Endodermal cell (in vitro differentiated cells): ENCODE data around the gene ALKBH5. TPM values are rescaled to one million over a fixed set of nuclear protein-coding genes. Genes with fewer than 3 reads are reported as not detected.

Experiments used
- DNase-seq: peaks from one replicate; pipeline ENCODE4 v3.0.0-alpha.2; 2017
- H3K27ac ChIP-seq: 2 replicates; pipeline ENCODE4 v1.5.1; 2013; ENCODE audit warnings: mild to moderate bottlenecking, low read depth, low read length, moderate library complexity
- H3K27me3 ChIP-seq: 2 replicates; pipeline ENCODE4 v1.6.1; 2013; ENCODE audit warnings: mild to moderate bottlenecking, low read length, moderate library complexity; ENCODE audit not compliant: insufficient read depth, control insufficient read depth, poor library complexity, severe bottlenecking
- H3K36me3 ChIP-seq: 2 replicates; pipeline ENCODE4 v1.7.0; 2013; ENCODE audit warnings: mild to moderate bottlenecking, low read length, moderate library complexity; ENCODE audit not compliant: control insufficient read depth, insufficient read depth
- H3K4me1 ChIP-seq: one replicate; pipeline ENCODE4 v1.7.0; 2013; ENCODE audit warnings: low read length; ENCODE audit not compliant: control insufficient read depth, insufficient read depth
- H3K4me3 ChIP-seq: 2 replicates; pipeline ENCODE4 v1.5.1; 2013; ENCODE audit warnings: mild to moderate bottlenecking, low read length, moderate library complexity
- H3K9ac ChIP-seq: 2 replicates; pipeline ENCODE4 v1.6.1; 2013; ENCODE audit warnings: mild to moderate bottlenecking, low read length, moderate library complexity; ENCODE audit not compliant: poor library complexity, severe bottlenecking; ENCODE audit errors: extremely low read depth
- H3K9me3 ChIP-seq: 2 replicates; pipeline ENCODE4 v1.6.1; 2013; ENCODE audit warnings: mild to moderate bottlenecking, low read length, moderate library complexity; ENCODE audit not compliant: control insufficient read depth
- H3K27ac Mint-ChIP-seq: 2 replicates; pipeline ENCODE4 v1.8.0; 2020; ENCODE audit warnings: mixed read lengths
- H3K27me3 Mint-ChIP-seq: 2 replicates; pipeline ENCODE4 v1.8.0; 2021; ENCODE audit warnings: mild to moderate bottlenecking, mixed read lengths; ENCODE audit not compliant: insufficient read depth
- H3K36me3 Mint-ChIP-seq: 2 replicates; pipeline ENCODE4 v1.8.0; 2020; ENCODE audit warnings: low read depth, mixed read lengths
- H3K4me1 Mint-ChIP-seq: 2 replicates; pipeline ENCODE4 v1.8.0; 2020; ENCODE audit warnings: mixed read lengths
- H3K4me3 Mint-ChIP-seq: 2 replicates; pipeline ENCODE4 v1.8.0; 2020; ENCODE audit warnings: mild to moderate bottlenecking, moderate library complexity, mixed read lengths
- H3K9me3 Mint-ChIP-seq: 2 replicates; pipeline ENCODE4 v1.8.0; 2020; ENCODE audit warnings: mild to moderate bottlenecking, mixed read lengths
- WGBS, 2 experiments: methylation state at CpG; one replicate each; pipeline versions ENCODE4 v1.1.5 to v1.1.7; 2013; ENCODE audit warnings: missing lambda C conversion rate in 2 of 2, mixed read lengths in 1 of 2; ENCODE audit not compliant: insufficient coverage in 1 of 2, insufficient read length in 1 of 2; 5-methylcytosine and 5-hydroxymethylcytosine counted together
- total RNA-seq, 2 donors: library from RNA; stranded (reverse); fragmentation: NEBNext Ultra II Directional in 1 of 2; extraction: Animal tissue kit (Norgen Biotek cat#: 25700) in 1 of 2; gene quantifications; 2 replicates in 1 of 2; 3 replicates in 1 of 2; pipeline ENCODE4 v1.2.1, GENCODE V29; 2021
- TF ChIP-seq, protein P1 (sequence below): fragments of 200-600 bp; sonication (generic); conservative IDR thresholded peaks from 2 replicates; pipeline ENCODE4 v1.5.0; 2021; ENCODE audit warnings: antibody characterized with exemption, mild to moderate bottlenecking

ALKBH5 gene
- total RNA-seq, 2 donors from 2014 or later, result 64.1 to 80.9 TPM

DNA sequence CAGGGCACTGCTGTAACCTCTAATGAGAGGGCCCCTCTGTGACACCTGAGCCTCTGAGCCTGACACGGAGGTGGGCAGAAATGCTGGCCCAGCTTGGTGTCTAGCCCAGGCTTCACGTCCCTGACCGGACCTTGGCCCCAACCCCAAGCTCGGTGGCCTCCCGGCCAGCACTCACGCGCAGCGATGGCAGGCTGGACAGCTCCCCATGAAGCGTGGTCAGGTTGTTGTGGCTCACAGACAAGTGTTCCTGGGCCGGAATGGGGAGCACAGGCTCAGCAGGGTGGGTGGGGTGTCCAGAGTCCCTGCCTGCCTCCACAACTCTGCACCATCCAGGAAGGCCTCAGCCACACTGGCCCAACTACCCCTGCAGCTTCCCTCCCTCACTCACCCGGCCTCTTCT is 72.7 kb downstream of the ALKBH5 start:
- peaks cover 17% of the 10 kb centered on the region for H3K4me1 Mint-ChIP-seq
- TF ChIP-seq, protein P1, sequence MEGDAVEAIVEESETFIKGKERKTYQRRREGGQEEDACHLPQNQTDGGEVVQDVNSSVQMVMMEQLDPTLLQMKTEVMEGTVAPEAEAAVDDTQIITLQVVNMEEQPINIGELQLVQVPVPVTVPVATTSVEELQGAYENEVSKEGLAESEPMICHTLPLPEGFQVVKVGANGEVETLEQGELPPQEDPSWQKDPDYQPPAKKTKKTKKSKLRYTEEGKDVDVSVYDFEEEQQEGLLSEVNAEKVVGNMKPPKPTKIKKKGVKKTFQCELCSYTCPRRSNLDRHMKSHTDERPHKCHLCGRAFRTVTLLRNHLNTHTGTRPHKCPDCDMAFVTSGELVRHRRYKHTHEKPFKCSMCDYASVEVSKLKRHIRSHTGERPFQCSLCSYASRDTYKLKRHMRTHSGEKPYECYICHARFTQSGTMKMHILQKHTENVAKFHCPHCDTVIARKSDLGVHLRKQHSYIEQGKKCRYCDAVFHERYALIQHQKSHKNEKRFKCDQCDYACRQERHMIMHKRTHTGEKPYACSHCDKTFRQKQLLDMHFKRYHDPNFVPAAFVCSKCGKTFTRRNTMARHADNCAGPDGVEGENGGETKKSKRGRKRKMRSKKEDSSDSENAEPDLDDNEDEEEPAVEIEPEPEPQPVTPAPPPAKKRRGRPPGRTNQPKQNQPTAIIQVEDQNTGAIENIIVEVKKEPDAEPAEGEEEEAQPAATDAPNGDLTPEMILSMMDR, result no peak
- Histone ChIP-seq H3K9ac (no peak overlapping the region), H3K36me3 (peaks cover 54% of the 10 kb centered on the region), H3K4me1 (peaks cover 9% of the 10 kb centered on the region), H3K9me3 (no peaks in the 10 kb centered on the region), H3K4me3 (no peak overlapping the region), H3K27me3 (no peaks in the 10 kb centered on the region), H3K27ac (no peak overlapping the region)
- H3K27ac Mint-ChIP-seq, result no peak overlapping the region
- no peaks in the 10 kb centered on the region for H3K27me3 Mint-ChIP-seq
- H3K36me3 Mint-ChIP-seq, result peaks cover 45% of the 10 kb centered on the region
- DNase-seq, result no peak
- H3K4me3 Mint-ChIP-seq, result no peak overlapping the region
- H3K9me3 Mint-ChIP-seq, result no peaks in the 10 kb centered on the region
- WGBS, 2 experiments, result 92 to 93% methylated on average over 8 to 11 of the region's 11 CpGs

DNA sequence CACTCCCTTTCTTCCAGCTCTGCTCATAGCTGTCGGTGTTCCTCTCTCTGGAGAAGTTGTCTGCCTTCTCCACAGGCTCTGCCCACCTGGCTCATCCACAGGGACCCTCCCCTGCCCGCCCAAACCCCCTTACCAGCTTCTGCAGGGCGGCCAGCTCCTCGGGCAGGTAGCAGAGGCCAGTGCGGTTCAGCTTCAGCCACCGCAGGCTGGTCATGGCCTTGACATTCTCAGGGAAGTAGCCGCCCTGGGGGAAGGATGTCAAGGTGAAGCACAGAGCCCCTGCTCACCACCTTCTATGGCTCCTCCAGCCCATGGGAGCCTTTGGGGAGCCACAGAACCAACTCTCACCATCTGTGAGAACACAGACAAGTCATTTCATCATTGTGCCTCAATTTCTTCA is 73.1 kb downstream of the ALKBH5 start:
- H3K9me3 Mint-ChIP-seq, result no peaks in the 10 kb centered on the region
- DNase-seq, result no peak
- Histone ChIP-seq H3K4me3 (peak overlapping the region; percentile 86), H3K9me3 (no peaks in the 10 kb centered on the region), H3K36me3 (peaks cover 50% of the 10 kb centered on the region), H3K27me3 (no peaks in the 10 kb centered on the region), H3K9ac (peak overlapping the region; percentile 70), H3K4me1 (peaks cover 14% of the 10 kb centered on the region), H3K27ac (no peak overlapping the region)
- peaks cover 21% of the 10 kb centered on the region for H3K4me1 Mint-ChIP-seq
- TF ChIP-seq, protein P1, result no peak
- H3K27me3 Mint-ChIP-seq, result no peaks in the 10 kb centered on the region
- peaks cover 40% of the 10 kb centered on the region for H3K36me3 Mint-ChIP-seq
- H3K27ac Mint-ChIP-seq, result peak overlapping the region; percentile 97
- H3K4me3 Mint-ChIP-seq, result peak overlapping the region; percentile 92
- 92 to 100% methylated on average over 1 to 7 of the region's 7 CpGs for WGBS, 2 experiments

DNA sequence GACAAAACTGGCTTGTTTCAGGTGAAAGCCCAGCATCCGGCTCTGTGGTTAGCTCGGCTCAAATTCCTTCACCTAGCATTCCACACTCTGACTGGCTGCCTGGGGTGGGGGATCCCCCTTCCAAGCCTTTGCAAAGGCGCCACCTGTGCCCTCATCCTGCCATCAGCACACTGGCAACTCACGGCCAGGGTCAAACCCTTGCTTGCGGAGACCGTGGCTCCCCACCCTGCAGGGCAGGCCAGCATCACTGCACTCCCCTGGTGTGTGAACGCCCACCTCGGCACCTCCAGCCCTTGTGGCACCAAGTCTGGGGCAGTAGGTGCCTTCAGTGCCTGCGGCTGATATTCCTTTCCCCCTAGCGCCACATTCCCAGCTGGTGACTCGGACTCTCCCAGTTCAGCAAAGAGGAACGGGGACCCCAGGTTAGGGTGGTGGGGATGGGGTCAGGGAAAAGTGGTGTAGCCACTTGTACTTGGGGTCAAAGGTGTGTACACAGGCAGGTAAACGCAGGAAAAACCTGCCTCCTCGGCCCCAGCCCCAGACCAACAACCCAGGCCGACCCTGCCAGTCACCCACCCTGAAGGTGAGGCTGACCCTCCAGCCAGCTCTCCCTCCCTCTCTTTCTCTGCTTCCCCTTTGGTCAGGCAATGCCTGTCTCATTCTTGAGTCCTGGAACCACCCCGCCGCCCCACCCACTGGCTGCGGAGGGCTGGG is 73.8 kb downstream of the ALKBH5 start:
- Histone ChIP-seq H3K27ac (no peak overlapping the region), H3K36me3 (peaks cover 44% of the 10 kb centered on the region), H3K9me3 (no peaks in the 10 kb centered on the region), H3K9ac (peak overlapping the region; percentile 70), H3K4me1 (peaks cover 14% of the 10 kb centered on the region), H3K4me3 (peak overlapping the region; percentile 86), H3K27me3 (no peaks in the 10 kb centered on the region)
- Mint-ChIP-seq H3K27me3 (no peaks in the 10 kb centered on the region), H3K4me3 (peak overlapping the region; percentile 92), H3K4me1 (peaks cover 22% of the 10 kb centered on the region), H3K27ac (peak overlapping the region; percentile 97), H3K36me3 (peaks cover 38% of the 10 kb centered on the region), H3K9me3 (no peaks in the 10 kb centered on the region)
- DNase-seq, result peak; percentile 90
- WGBS, 2 experiments, result 31 to 32% methylated on average over 9 to 18 of the region's 18 CpGs
- TF ChIP-seq, protein P1, result no peak
